GM12875 (cell line): ENCODE results near the gene ESPL1.

ENCODE experiments used
- H3K4me3 ChIP-seq: one replicate; pipeline ENCODE4 v1.5.1; 2011; ENCODE audit warnings: low read depth, low read length, control low read depth
- CTCF ChIP-seq: IDR thresholded peaks from 2 replicates; pipeline ENCODE4 v1.5.1; 2011; ENCODE audit warnings: low read depth, mild to moderate bottlenecking, control low read depth, inconsistent platforms, low read length, moderate library complexity, borderline replicate concordance; ENCODE audit not compliant: insufficient read depth

The ESPL1 gene

GRCh38 chr12:53232646-53233461 is 35.2 kb upstream of the ESPL1 start:
- no peak for TF ChIP-seq CTCF
- H3K4me3 ChIP-seq, result no peak overlapping the region

GRCh38 chr12:53233671-53234121 is 34.4 kb upstream of the ESPL1 start:
- no peak overlapping the region for H3K4me3 ChIP-seq

GRCh38 chr12:53234271-53234914 is 33.7 kb upstream of the ESPL1 start:
- TF ChIP-seq CTCF, result no peak
- H3K4me3 ChIP-seq, result no peak overlapping the region

More at GRCh38 chr12:53233671-53234121, 34.4 kb upstream of the ESPL1 start:
- no peak for TF ChIP-seq CTCF

GRCh38 chr12:53235164-53235563 is 32.9 kb upstream of the ESPL1 start:
- TF ChIP-seq CTCF, result no peak
- H3K4me3 ChIP-seq, result no peak overlapping the region

GRCh38 chr12:53235742-53236442 is 32.2 kb upstream of the ESPL1 start:
- no peak for TF ChIP-seq CTCF
- no peak overlapping the region for H3K4me3 ChIP-seq

GRCh38 chr12:53236443-53237111 is 31.5 kb upstream of the ESPL1 start:
- no peak for TF ChIP-seq CTCF
- H3K4me3 ChIP-seq, result no peak overlapping the region
